Ishikawa (cell line): ENCODE data around the gene PMAIP1.

Experiments
- CEBPB ChIP-seq: IDR thresholded peaks from 2 replicates; pipeline ENCODE4 v1.6.1; 2012
- CREB1 ChIP-seq: IDR thresholded peaks from 2 replicates; pipeline ENCODE4 v1.6.1; 2012; ENCODE audit warnings: low read depth
- EGR1 ChIP-seq: IDR thresholded peaks from 2 replicates; pipeline ENCODE4 v1.6.1; 2012
- EP300 ChIP-seq: IDR thresholded peaks from 2 replicates; pipeline ENCODE4 v1.6.1; 2012; ENCODE audit warnings: borderline replicate concordance
- FOXM1 ChIP-seq: IDR thresholded peaks from 2 replicates; pipeline ENCODE4 v1.6.1; 2012; ENCODE audit warnings: low read depth, borderline replicate concordance
- NFIC ChIP-seq: IDR thresholded peaks from 2 replicates; pipeline ENCODE4 v1.6.1; 2012
- RAD21 ChIP-seq: IDR thresholded peaks from 2 replicates; pipeline ENCODE4 v1.6.1; 2012; ENCODE audit warnings: low read depth
- TAF1 ChIP-seq: IDR thresholded peaks from 2 replicates; pipeline ENCODE4 v1.6.1; 2012; ENCODE audit warnings: low read depth, mild to moderate bottlenecking
- TCF12 ChIP-seq: IDR thresholded peaks from 2 replicates; pipeline ENCODE4 v1.6.1; 2012; ENCODE audit warnings: low read depth
- TEAD4 ChIP-seq: IDR thresholded peaks from 2 replicates; pipeline ENCODE4 v1.6.1; 2012
- USF1 ChIP-seq: IDR thresholded peaks from 2 replicates; pipeline ENCODE4 v1.6.1; 2012
- YY1 ChIP-seq: IDR thresholded peaks from 2 replicates; pipeline ENCODE4 v1.6.1; 2012; ENCODE audit warnings: low read depth
- ZBTB7A ChIP-seq: IDR thresholded peaks from 2 replicates; pipeline ENCODE4 v1.6.1; 2012; ENCODE audit warnings: low read depth
- TF ChIP-seq, protein P1 (sequence below): IDR thresholded peaks from 2 replicates; pipeline ENCODE4 v1.6.1; 2012; ENCODE audit warnings: low read depth, mild to moderate bottlenecking
- TF ChIP-seq, protein P2 (sequence below): IDR thresholded peaks from 2 replicates; pipeline ENCODE4 v1.6.1; 2012

Gene PMAIP1

DNA sequence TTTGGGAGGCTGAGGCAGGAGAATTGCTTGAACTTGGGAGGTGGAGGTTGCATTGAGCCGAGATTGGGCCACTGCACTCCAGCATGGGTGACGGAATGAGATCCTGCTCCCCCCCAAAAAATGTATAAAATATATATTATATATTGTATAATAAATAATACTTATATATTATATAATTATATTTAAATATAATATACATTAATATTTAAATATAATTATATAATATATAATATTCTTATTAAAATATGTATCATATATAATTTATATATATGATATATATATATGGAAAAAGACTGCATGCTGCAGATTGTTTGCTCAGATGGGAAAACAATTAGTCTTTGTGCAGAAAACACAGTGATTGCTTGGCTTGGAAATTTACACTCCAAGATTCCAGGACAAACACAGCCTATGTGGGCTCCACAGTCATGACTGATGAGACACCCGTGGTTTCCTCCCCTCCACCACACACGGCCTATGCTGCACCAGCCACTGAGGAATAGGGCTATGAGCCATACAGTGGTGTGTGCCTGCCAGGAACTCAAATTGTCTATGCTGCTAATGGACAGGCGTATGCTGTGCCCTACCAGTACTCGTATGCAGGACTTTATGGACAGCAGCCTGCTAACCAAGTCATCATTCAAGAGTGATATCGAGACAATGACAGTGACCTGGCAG is 30.0 kb downstream of the PMAIP1 start:
- TF ChIP-seq CREB1 (no peak), ZBTB7A (no peak), YY1 (no peak), RAD21 (no peak)

- no peak for TF ChIP-seq YY1
- TF ChIP-seq TAF1: no peak
- TF ChIP-seq, protein P1, sequence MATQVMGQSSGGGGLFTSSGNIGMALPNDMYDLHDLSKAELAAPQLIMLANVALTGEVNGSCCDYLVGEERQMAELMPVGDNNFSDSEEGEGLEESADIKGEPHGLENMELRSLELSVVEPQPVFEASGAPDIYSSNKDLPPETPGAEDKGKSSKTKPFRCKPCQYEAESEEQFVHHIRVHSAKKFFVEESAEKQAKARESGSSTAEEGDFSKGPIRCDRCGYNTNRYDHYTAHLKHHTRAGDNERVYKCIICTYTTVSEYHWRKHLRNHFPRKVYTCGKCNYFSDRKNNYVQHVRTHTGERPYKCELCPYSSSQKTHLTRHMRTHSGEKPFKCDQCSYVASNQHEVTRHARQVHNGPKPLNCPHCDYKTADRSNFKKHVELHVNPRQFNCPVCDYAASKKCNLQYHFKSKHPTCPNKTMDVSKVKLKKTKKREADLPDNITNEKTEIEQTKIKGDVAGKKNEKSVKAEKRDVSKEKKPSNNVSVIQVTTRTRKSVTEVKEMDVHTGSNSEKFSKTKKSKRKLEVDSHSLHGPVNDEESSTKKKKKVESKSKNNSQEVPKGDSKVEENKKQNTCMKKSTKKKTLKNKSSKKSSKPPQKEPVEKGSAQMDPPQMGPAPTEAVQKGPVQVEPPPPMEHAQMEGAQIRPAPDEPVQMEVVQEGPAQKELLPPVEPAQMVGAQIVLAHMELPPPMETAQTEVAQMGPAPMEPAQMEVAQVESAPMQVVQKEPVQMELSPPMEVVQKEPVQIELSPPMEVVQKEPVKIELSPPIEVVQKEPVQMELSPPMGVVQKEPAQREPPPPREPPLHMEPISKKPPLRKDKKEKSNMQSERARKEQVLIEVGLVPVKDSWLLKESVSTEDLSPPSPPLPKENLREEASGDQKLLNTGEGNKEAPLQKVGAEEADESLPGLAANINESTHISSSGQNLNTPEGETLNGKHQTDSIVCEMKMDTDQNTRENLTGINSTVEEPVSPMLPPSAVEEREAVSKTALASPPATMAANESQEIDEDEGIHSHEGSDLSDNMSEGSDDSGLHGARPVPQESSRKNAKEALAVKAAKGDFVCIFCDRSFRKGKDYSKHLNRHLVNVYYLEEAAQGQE: no peak
- no peak for TF ChIP-seq TCF12
- TF ChIP-seq ZBTB7A: no peak
- TF ChIP-seq USF1: no peak
- no peak for TF ChIP-seq NFIC
- TF ChIP-seq RAD21: no peak
These were observed 32.6 kb downstream of the PMAIP1 start for GRCh38 chr18:59932401-59932800.

DNA sequence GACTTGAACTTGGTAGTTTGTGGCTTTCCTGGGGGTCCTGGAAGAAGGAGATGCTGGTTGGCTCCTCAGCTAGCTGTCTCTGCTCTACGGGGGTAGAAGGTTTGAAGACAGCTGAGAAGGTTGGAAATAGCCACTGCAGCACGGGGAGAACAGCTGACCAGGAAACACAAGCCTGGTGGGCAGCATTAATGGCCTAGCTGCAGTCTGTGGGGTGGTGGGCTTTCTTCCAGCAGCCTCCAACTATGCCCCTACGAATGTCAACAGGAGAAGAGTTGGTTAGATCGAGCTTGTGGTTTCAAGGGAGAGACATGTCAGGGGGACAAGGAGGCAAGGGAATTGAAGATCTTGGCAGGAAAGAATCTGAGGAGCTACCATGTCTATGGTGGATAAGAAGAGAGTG is 38.9 kb downstream of the PMAIP1 start:
- TF ChIP-seq TCF12 (no peak), USF1 (no peak), TAF1 (no peak)

- TF ChIP-seq, protein P2, sequence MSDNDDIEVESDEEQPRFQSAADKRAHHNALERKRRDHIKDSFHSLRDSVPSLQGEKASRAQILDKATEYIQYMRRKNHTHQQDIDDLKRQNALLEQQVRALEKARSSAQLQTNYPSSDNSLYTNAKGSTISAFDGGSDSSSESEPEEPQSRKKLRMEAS: no peak
- no peak for TF ChIP-seq YY1
- TF ChIP-seq TCF12: no peak
- TF ChIP-seq FOXM1: no peak
- TF ChIP-seq EGR1: no peak
- TF ChIP-seq USF1: no peak
- no peak for TF ChIP-seq CREB1
- no peak for TF ChIP-seq TAF1
- TF ChIP-seq EP300: no peak
- TF ChIP-seq, protein P1: no peak
- no peak for TF ChIP-seq NFIC
- TF ChIP-seq RAD21: no peak
These were observed 39.3 kb downstream of the PMAIP1 start for GRCh38 chr18:59939127-59939526.

DNA sequence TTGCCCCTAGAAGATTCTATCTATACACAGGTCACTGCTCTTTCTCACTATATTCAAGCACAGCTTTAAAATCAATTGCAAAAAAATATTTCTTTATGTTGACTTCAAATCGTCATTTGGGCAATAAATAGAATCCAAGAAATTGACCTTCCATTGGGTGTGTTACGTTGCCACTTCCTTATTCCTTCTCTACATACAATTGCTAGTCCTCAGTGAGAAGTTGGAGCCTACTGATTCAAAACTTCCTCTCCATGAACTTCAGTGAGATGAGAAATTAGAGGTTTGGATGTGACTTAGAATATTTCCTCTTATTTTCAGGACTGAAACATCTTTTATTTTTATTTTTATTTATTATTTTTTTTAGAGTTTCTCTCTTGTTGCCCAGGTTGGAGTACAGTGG is 40.3 kb downstream of the PMAIP1 start:
- no peak for TF ChIP-seq TAF1
- TF ChIP-seq, protein P2: no peak
- TF ChIP-seq EP300: no peak
- no peak for TF ChIP-seq YY1
- TF ChIP-seq, protein P1: no peak
- no peak for TF ChIP-seq TCF12
- no peak for TF ChIP-seq USF1
- no peak for TF ChIP-seq FOXM1
- TF ChIP-seq CREB1: no peak
- TF ChIP-seq RAD21: no peak
- no peak for TF ChIP-seq NFIC
- no peak for TF ChIP-seq TEAD4
- no peak for TF ChIP-seq ZBTB7A
- no peak for TF ChIP-seq CEBPB
- TF ChIP-seq EGR1: no peak
